HEK293T (cell line): ENCODE results near the gene SH2D1B.

Experiments
- CTCF ChIA-PET: fragments of 350-600 bp; formaldehyde crosslinking; extraction: SDS; loops from one replicate; lab custom pipeline; 2021; ENCODE audit warnings: antibody characterized with exemption, inconsistent platforms; lab: Yijun Ruan, JAX
- POLR2A ChIA-PET: fragments of 350-600 bp; formaldehyde crosslinking; extraction: SDS; loops from one replicate; lab custom pipeline; 2020; ENCODE audit warnings: antibody characterized with exemption, inconsistent platforms; lab: Yijun Ruan, JAX
- DNase-seq: peaks from one replicate; pipeline ENCODE4 v3.0.0; 2012; ENCODE audit warnings: mixed read lengths; ENCODE audit errors: extremely low spot score
- ARNT ChIP-seq: fragments of 450-650 bp; IDR thresholded peaks from 2 replicates; pipeline ENCODE4 v1.6.1; 2017; ENCODE audit warnings: mild to moderate bottlenecking
- BHLHE40 ChIP-seq: fragments of 450-650 bp; IDR thresholded peaks from 2 replicates; pipeline ENCODE4 v1.6.1; 2016; ENCODE audit warnings: mild to moderate bottlenecking, moderate library complexity, borderline replicate concordance
- CTBP1 ChIP-seq: fragments of 450-650 bp; IDR thresholded peaks from 2 replicates; pipeline ENCODE4 v1.6.1; 2016; ENCODE audit warnings: borderline replicate concordance
- ELF4 ChIP-seq: fragments of 450-650 bp; IDR thresholded peaks from 2 replicates; pipeline ENCODE4 v1.6.1; 2017; ENCODE audit warnings: antibody characterized with exemption
- FOXA1 ChIP-seq: fragments of 450-650 bp; IDR thresholded peaks from 2 replicates; pipeline ENCODE4 v1.6.1; 2016; ENCODE audit warnings: mild to moderate bottlenecking
- FOXK2 ChIP-seq: fragments of 450-650 bp; IDR thresholded peaks from 2 replicates; pipeline ENCODE4 v1.6.1; 2016; ENCODE audit warnings: mild to moderate bottlenecking
- FOXM1 ChIP-seq: fragments of 450-650 bp; IDR thresholded peaks from 2 replicates; pipeline ENCODE4 v1.6.1; 2017; ENCODE audit warnings: mild to moderate bottlenecking, borderline replicate concordance
- HDGF ChIP-seq: fragments of 450-650 bp; IDR thresholded peaks from 2 replicates; pipeline ENCODE4 v1.6.1; 2017; ENCODE audit warnings: antibody characterized with exemption, borderline replicate concordance
- L3MBTL2 ChIP-seq: fragments of 450-650 bp; conservative IDR thresholded peaks from 2 replicates; pipeline ENCODE4 v1.6.1; 2016; ENCODE audit warnings: mild to moderate bottlenecking
- LEF1 ChIP-seq: fragments of 450-650 bp; IDR thresholded peaks from 2 replicates; pipeline ENCODE4 v1.6.1; 2017; ENCODE audit warnings: mild to moderate bottlenecking, borderline replicate concordance
- NFRKB ChIP-seq: fragments of 450-650 bp; IDR thresholded peaks from 2 replicates; pipeline ENCODE4 v1.6.1; 2016; ENCODE audit warnings: mild to moderate bottlenecking, moderate library complexity
- PKNOX1 ChIP-seq: fragments of 450-650 bp; IDR thresholded peaks from 2 replicates; pipeline ENCODE4 v1.6.1; 2016
- SP1 ChIP-seq: fragments of 450-650 bp; IDR thresholded peaks from 2 replicates; pipeline ENCODE4 v1.6.1; 2017
- SUZ12 ChIP-seq: fragments of 450-650 bp; IDR thresholded peaks from 2 replicates; pipeline ENCODE4 v1.6.1; 2016; ENCODE audit warnings: mild to moderate bottlenecking
- TARDBP ChIP-seq: fragments of 450-650 bp; IDR thresholded peaks from 2 replicates; pipeline ENCODE4 v1.6.1; 2016
- ZNF384 ChIP-seq: fragments of 450-650 bp; IDR thresholded peaks from 2 replicates; pipeline ENCODE4 v1.6.1; 2016

SH2D1B gene

GRCh38 chr1:162387226-162388082, 24.5 kb downstream of the SH2D1B start:
- ChIA-PET CTCF (no interaction called here), POLR2A (no interaction called here)
- no peak for TF ChIP-seq BHLHE40
- no peak for TF ChIP-seq CTBP1

GRCh38 chr1:162386292-162387225, 25.4 kb downstream of the SH2D1B start:
- ChIA-PET POLR2A (no interaction called here), CTCF (no interaction called here)

More at GRCh38 chr1:162387226-162388082, 24.5 kb downstream of the SH2D1B start:
- DNase-seq, result no peak

GRCh38 chr1:162385702-162386101, 26.2 kb downstream of the SH2D1B start:
- ChIA-PET POLR2A (no interaction called here), CTCF (no interaction called here)
- DNase-seq, result no peak
- TF ChIP-seq SP1 (no peak), ZNF384 (no peak), BHLHE40 (no peak), TARDBP (no peak), ARNT (no peak), SUZ12 (no peak), L3MBTL2 (no peak), FOXM1 (no peak), FOXA1 (no peak), LEF1 (no peak), HDGF (no peak), PKNOX1 (no peak), CTBP1 (no peak), ELF4 (no peak), NFRKB (no peak), FOXK2 (no peak)

More at GRCh38 chr1:162386292-162387225, 25.4 kb downstream of the SH2D1B start:
- TF ChIP-seq SUZ12 (no peak), FOXM1 (no peak), BHLHE40 (no peak)
- DNase-seq, result no peak

- TF ChIP-seq FOXK2 (no peak), SP1 (no peak), FOXM1 (no peak), TARDBP (no peak), NFRKB (no peak), FOXA1 (no peak), PKNOX1 (no peak), ARNT (no peak), LEF1 (no peak), ZNF384 (no peak), L3MBTL2 (no peak), BHLHE40 (no peak), CTBP1 (no peak), SUZ12 (no peak), HDGF (no peak), ELF4 (no peak)
- no peak for DNase-seq
- POLR2A ChIA-PET, result no interaction called here
- CTCF ChIA-PET, result no interaction called here
These were observed 26.7 kb downstream of the SH2D1B start for GRCh38 chr1:162385280-162385623.

- CTCF ChIA-PET, result no interaction called here
- no peak for TF ChIP-seq SP1
- no peak for TF ChIP-seq TARDBP
- TF ChIP-seq CTBP1, result no peak
- TF ChIP-seq NFRKB, result no peak
- no peak for TF ChIP-seq SUZ12
- no peak for TF ChIP-seq FOXK2
- no peak for TF ChIP-seq FOXM1
- TF ChIP-seq LEF1, result no peak
- no peak for TF ChIP-seq ARNT
- no peak for TF ChIP-seq ZNF384
- TF ChIP-seq L3MBTL2, result no peak
- POLR2A ChIA-PET, result no interaction called here
- DNase-seq, result no peak
These were observed 27.2 kb downstream of the SH2D1B start for GRCh38 chr1:162384601-162385279.

GRCh38 chr1:162384116-162384515, 27.8 kb downstream of the SH2D1B start:
- ChIA-PET POLR2A (no interaction called here), CTCF (no interaction called here)
- no peak for DNase-seq
- TF ChIP-seq HDGF (no peak), BHLHE40 (no peak), NFRKB (no peak), CTBP1 (no peak), SUZ12 (no peak), FOXK2 (no peak), SP1 (no peak), ZNF384 (no peak)
